Measurements from ENCODE around the gene TOLLIP.

DNA sequence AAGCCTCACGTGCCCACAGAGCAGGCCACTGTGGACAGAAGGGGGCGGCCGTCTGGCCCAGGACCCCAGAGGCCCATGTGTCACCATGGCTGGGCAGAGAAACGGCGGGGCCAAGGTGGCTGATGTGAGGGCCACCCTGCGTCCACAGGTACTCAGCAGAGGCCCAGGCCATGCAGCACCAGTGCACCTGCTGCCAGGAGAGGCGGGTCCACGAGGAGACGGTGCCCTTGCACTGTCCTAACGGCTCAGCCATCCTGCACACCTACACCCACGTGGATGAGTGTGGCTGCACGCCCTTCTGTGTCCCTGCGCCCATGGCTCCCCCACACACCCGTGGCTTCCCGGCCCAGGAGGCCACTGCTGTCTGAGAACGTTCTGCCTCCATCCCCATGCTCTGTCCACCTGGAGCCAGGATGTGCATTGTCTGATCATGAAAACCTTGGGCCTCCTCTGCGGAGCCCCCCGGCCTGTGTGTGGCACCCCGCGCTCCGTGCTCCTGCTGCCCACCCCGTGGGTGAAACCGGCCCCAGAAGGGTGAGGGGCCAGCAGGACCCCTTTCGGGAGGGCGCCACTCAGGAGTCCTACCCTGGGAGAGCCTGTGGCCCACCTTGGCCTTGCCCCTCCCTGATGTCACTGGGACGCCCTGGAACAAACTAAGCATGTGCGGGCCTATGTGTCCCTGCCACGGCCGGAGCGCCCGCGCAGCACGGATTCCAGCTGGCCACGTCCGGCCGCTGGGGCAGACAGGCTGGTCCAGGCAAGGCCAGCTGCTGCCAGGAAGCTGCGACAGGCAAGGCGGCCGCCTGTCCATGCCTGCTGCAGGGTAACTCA is 48.0 kb downstream of the TOLLIP start:
- TF ChIP-seq CTCF (IDR thresholded peaks at IDR 0.05; ENCODE audit: low read length) (no peak), EZH2 (IDR thresholded peaks at IDR 0.05; ENCODE audit: borderline replicate concordance, low read length) (no peak)

Data from OCI-LY1 (cell line).